GM19328 (cell line): ENCODE measurements around the gene RNFT2.
A peak's percentile ranks its signal among the peaks of the same experiment; 100 is the strongest.

Source experiments
- ATAC-seq: cut with Tn5 transposase; IDR thresholded peaks from one replicate; pipeline ENCODE4 v1.9.1; 2021; ENCODE audit warnings: mild to moderate bottlenecking, moderate library complexity; ENCODE audit not compliant: unreplicated experiment

The RNFT2 gene, protein sequence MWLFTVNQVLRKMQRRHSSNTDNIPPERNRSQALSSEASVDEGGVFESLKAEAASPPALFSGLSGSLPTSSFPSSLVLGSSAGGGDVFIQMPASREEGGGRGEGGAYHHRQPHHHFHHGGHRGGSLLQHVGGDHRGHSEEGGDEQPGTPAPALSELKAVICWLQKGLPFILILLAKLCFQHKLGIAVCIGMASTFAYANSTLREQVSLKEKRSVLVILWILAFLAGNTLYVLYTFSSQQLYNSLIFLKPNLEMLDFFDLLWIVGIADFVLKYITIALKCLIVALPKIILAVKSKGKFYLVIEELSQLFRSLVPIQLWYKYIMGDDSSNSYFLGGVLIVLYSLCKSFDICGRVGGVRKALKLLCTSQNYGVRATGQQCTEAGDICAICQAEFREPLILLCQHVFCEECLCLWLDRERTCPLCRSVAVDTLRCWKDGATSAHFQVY

DNA sequence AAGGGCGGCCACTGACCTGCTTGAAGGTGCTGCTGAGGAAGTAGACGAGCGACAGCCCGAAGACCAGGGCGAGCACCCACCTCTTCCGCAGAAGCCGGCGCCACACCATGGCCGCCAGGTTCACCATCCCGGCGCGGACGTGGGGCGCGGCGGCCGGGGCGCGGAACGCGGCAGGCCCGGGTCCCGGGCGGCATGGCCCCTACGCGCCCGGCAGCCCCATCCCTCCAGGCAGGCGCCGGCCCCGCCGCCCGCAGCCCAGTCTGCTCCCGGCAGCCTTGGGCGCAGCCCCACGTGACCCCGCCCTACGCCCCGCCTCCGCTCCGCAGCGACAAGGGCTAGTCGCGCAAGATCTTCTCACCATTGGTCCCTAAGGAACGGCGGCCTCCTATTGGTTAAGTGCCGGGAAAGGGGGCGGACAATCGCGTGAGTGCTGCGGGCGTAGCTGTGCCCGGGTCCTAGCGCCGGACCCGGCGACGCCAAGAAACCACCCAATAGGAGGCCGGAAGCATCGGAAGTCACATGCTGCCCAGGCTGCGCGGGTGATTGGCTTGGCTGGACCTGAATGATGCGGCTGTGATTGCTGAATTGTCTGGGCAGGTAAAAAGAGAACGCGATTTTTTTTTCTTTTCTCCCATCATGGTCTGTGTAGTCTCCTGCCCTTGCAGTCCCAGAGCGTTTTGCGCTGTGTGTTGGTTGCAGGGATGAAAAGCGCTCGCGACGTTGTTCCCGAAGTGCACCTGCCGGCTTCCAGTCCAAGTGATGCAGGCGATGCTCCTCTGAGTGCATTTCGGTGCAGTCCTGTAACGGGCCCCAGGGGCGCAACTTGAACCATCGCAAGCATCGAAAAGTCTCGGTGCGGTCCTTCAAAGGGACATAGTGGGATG, at the start of gene RNFT2, which contains the start of gene SPRING1:
Gene RNFT2 (plus strand): TSS at position 542 of the 884 bp plus-strand sequence. CDS start 2,183 bp downstream, outside the sequence.
Gene SPRING1 (minus strand): TSS at position 296 of the 884 bp plus-strand sequence. CDS start 169 bp downstream, at position 127.
- ATAC-seq, result peak; percentile 96

DNA sequence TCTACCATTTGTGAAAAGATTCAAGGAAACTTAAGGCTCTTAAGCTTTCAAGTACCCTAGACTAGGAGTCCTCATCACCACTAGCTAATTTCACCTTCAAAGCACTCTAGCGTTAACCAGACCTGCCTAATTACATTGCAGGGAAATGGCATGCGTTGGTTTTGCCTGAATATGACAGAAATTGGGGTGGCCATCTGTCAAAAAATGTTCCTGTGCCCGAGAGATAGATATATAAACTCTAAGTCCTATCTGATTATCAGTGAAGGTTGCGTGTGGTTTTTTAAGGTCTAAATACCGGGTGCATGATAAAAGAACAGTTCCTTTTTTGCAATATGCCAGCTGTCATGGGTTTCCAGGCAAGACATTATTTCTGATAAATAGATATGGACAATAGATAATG, 48.6 kb upstream of the RNFT2 start:
- ATAC-seq, result no peak

DNA sequence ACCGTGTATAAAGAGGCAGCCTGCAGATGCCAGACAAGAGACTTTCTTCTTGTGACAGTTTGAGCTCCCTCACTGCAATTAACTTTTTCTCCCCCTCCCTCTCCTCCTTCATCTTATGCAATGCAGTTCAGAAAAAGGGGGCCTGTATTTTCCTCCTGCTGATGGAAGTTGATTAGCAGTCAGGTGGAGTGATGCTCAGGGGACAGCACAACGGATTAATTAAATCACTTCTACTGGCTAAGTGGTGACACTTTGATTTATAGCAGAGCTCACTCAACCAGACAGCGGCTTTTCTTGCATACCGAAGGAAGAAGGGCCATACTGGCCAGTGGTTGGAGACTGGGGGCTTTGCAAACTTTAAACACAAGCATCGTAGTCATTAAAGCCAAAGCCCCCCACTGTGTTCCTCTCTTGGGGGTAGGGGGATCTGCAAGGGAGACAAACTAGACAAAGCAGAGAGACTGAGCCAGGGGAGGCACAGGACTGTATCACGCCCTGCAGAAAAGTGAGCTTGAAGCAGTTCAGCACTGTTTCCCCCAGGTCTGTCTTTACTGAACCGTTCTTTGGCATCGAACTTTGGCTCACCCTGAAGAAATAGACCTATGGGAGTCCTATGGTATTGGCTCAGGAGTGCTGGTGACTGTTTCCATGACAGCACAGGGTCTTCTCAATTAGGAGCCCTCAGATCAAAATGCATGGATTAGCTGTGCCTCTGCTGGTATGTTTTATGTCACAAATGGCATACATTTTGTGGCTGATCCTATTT, 48.0 kb upstream of the RNFT2 start:
- no peak for ATAC-seq

DNA sequence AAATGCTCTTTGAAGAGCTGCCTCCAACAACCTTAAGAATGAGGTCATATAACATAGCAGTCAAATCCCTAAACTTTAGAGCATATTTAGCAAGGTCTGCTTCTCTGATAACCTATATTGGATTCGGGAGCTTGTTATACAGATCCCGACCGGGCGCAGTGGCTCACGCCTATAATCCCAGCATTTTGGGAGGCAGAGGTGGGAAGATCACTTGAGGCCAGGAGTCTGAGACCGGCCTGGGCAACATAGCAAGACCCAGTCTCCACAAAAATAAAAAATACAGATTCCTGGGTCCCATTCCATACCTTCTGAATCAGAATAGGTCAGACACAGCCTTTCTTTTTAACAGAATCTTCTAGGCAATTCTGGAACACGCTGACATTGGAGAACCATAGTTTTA, 46.9 kb upstream of the RNFT2 start:
- ATAC-seq, result no peak

DNA sequence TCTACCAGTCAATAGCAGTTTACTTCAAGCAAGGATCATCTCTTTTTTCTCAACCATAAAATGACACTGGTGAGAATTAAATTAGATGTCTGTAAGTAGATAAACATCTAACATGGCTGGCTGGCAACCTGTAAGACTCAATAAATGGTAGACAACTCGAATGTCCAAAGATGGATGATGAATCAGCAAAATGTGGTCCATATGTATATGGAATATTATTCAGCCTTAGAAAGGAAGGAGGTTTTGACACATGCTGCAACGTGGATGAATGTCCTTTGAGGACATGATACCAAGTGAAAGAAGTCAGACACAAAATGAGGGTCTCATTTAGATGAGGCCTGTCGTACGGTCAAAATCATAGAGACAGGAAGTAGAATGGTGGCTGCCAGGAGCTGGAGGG, 46.5 kb upstream of the RNFT2 start:
- ATAC-seq, result no peak

DNA sequence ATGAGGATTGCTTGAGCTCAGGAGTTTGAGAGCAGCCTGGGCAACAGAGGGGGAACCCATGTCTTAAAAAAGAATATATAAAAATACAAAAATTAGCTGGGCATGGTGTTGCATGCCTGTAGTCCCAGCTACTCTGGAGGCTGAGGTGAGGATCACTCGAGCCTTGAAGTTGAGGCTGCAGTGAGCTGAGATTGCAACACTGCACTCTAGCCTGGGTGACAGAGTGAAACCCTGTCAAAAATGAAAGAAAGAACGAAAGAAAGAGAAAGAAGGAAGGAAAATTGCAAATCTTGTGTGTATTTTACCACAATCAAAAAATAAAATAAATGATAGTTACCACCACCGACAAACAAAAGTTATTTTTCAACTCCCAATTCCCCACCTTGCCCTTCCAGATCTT, 45.5 kb upstream of the RNFT2 start:
- ATAC-seq, result no peak

DNA sequence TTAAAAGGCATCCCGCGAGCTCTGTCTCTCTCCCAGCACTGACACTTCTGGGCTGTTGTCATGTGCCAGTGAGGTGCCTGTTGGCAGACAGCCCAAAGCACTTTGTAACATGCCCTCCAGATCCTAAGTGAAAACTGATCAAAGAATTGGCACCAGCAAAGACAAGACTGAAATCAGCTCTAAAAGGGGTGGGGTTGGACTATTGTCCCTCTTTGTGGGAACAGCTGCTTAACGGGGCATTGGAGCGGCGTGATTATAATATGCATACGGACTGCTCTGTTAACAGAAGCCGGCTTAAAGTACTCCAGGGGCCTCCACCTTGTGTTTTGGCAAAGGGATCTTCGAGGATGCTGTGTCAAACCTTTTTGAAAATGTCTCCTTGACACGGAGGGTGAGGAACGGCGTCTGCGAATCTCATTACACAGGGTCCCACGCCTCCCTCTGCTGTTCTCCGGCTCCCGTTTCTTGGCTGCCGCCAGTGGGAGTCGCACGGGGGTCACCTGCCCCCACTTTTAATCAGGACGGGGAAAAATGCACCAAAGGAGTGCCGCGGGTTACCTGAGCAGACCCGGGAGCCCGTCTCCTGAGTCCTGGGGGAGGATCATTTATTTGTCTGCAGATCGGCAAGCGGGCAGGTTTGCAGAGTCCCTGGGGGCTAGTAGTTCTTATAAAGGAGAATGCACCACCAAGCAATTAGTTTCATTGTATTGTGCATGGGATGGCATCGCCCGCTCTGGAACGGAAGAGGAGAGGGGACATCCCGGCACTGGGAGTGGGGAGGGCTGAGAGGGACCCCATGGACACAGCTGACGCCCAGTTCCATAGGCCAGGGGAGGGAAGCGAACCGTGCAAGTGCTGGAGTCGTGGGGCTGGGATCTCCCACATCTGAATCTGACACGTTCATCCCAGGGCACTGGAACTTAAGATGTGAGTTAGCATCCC, 44.6 kb upstream of the RNFT2 start:
- ATAC-seq, result no peak

DNA sequence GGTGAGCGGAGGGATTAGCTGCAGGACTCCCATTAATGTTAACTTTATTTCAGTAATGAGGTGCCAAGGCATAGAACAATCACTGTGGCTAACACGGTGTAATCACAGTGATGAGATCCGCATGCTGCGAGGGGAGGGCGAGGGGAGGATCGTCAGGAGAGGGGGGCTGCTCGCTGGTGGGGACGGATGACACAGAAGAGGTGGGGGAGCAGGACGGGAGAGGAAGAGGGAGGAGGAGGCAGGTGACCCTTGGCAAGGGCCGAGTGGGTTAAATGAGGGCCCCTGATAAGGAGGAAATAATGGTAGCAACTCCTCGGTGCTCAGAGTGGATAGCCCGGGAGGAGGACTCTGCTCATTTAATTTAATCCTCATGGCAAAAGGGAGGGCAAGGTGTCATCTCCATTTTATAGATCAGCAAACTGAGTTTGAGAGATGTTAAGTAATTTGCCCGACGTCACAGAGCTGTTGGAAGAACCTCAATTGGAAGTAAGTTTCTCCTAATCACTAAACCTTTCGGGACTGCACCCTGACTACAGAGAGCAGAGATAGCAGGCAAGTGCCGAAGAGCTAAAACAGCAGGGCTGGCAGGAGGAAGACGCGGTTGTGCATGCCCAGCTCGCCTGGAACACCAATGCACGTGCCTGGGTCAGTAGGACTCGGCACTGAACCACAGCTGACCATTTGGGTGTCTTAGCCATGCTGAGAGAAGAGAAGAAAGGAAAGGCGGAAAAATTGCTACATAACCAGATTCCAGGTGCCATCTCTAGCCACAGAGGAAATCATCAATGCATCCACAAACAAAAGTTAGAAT, 43.3 kb upstream of the RNFT2 start:
- ATAC-seq, result no peak

DNA sequence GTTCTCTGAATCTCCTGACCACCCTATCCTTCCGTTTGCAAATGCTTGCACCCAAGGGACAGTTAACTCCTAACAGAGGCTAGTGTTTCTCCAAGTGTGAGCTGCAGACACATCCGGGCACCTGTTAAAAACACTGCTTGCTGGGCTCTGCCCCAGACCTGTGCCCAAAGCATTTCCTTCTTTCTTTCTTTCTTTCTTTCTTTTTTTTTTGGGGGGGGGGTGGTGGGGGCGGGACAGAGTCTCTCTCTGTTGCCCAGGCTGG, 42.7 kb upstream of the RNFT2 start:
- ATAC-seq, result no peak

DNA sequence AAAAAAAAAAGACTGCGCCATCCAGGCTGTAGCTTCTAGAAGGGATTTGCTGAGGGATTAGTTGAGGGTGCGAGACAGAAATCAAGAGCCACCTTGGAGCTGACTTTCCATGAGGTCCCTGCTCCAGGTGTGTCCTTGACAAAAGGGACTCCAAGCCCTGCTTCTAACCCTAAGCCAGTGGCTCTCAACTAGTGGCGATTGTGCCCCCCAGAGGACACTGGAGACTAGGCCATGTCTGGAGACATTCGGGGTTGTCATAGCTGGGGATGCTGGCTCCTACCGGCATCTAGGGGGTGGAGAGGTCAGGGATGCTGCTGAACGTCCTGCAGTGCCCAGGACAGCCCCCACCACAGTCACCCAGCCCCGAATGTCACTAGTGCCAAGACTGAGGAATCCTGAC, 40.8 kb upstream of the RNFT2 start:
- ATAC-seq, result no peak

DNA sequence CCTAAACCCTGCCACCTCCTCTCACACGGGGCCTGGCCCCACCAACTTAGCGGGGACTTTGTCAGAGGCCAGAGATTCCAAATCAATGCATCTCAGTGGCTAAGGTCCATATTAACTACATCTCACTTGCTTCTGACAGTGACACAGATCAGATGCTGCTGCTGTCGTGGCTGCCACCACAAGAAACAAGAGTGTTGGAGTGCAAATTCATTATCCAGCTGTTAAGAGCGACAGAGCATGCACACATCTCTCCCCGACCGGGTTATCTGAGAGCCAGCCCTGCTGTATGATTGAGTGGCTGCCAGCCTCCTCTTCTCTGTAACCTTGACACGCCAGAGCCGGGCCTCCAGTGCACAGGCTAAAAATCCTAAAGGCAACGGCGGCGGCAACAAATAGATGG, 40.4 kb upstream of the RNFT2 start:
- no peak for ATAC-seq

DNA sequence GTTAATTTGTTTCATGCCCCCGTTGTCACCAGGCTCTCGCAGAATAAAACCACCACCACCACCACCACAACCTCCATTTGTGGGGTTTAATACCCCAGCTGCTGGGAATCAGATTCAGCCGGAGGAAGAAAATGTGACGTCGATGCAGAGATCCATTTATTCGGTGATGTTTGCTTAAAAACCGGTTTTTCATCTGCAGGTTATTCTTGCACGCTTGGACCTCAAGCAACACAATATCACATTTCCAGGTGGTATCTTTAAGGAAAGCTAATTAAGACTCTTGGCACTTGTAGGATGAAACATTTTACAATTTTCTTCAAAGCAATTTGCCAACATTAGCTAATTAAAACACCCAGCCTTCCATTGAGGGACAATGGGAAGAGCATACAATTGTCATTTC, 40.0 kb upstream of the RNFT2 start:
- no peak for ATAC-seq

DNA sequence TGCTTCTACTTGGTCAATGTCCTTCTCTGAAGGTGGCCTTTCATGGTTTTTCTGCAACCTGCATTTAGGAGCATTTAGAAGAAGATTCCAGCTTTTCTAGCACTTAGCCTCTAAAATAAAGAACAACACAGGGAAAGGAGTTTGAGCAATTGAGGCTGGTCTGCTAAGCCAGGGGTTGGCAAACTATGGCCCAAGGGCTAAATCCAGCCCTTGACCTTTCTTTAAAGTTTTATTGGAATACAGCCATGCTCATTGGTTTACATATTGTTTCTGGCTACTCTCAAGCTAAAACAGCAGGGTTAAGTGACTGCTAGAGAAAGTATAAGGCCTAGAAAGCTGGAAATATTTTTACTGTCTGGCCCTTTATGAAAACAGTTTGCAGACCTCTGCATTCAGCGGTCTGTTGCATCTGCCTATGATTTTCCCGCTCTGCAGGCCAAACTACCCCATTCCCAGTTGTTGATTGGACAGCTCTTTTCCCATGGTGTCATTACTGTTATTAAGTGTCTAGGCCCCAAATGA, 39.5 kb upstream of the RNFT2 start:
- no peak for ATAC-seq

DNA sequence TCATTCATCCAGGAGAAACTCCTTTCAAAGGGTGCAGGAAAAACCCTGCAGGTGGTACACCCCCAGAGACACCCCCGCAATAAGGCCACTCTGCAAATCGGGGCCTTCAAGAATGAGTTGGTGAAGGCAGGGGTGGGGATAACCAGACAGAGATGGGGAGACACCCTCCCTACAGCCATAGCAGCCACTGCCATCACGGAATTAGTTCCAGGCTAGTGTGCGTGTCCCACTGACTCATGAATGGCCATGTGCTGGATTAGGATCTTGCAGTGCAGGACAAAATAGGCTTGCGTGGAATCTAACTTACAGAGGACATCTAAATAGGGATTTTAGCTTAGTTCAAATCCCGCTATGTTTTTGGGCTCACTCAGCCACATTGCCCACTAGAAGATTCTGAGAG, 38.0 kb upstream of the RNFT2 start:
- no peak for ATAC-seq

DNA sequence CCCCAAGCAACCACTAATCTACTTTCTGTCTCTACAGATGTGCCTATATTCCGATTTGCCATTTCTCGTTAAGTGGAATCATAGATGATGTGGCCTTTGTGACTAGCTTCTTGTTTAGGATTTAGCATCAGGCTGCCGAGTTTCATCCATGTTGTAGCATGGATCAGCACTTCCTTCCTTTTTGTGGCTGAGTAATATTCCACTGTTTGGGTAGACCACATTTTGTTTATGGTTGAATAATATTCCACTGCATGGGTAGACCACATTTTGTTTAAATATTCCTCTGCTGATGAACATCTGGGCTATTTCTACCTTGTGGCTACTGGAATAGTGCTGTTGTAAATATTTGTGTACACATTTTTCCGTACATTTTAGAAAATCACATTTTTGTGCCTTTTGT, 36.7 kb upstream of the RNFT2 start:
- ATAC-seq, result no peak

DNA sequence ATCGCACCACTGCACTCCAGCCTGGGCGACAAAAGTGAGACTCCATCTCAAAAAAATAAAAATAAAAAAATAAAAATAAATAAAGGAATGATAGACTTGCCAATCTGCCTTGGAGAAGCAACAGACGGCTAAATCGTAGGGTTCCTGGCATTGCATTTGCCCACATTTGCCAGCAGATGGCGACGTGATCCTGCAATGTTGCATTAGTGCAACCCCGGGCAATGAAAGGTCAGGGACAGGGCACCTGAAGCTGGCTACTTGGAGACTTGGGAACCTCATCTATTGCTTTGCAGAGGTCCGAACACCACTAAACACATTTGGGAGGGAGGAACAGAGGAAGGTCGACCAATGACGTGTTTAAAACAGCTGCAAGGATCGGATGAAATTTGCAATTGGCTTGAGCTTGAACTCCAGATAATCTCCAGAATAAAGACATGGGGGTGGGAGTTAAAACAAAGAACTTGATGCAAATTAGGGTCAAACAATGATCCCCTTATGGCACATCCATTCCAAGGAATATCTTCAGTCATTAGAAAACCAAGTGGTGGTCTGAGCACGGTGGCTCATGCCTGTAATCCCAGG, 34.8 kb upstream of the RNFT2 start:
- no peak for ATAC-seq

DNA sequence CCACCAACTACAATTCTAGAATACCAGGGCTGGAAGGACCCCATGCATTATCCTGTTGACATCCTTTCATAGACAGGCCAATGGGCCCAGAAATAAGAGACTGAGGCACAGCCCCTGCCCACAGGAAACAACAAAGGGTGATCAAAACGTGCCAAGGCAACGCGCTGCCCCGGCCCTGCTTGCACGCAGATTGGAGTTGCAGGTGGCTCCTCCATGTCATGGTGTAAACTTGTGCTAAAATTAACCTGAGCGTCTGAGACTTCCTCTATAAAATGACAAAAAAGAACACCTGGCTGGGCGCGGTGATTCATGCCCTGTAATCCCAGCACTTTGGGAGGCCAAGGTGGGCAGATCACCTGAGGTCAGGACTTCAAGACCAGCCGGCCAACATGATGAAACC, 30.4 kb upstream of the RNFT2 start:
- ATAC-seq, result no peak

DNA sequence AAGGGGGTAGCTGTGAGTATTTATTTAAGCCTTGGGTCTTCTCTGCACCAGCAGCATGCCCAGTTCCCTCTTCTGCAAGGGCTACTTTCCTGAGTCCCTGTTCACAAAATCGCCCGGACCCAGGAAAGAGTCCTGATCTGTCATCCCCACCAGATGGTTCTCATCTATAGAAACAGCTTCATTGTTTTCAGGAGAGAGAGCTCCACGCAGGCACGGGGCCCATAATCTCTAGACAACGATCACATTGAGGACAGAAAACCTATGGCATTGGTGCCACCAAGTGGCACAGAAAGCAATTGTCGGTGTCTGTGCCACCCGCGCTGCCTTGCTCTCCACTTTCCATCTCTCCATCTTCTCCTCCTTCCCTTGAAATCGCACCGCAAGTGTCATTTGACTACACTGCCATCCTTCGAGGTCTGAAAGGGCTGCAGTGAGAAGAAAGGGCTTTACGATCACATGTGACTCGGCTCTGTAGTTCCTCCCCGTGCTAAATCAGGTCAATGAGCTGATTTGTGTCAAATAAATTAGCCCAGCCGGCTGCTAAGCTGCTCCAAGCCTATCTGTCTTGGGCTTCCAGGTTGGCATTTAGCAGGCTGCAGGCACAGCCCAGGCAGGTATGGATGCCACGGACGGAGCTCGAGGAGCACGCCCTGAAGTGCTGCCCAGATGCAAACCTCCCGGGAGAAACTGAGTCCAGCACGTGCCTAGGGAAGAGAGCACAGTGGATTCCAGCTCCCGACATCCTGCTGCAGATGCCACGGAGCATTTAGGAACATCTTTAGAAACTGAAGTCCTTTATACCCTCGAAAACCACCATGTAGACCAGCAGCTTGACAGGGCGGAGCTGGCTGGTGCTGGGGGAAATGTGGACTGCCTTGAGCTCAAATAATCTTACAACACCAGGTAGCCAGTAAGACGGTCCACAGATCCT, 29.0 kb upstream of the RNFT2 start:
- no peak for ATAC-seq
